NCI-H2029 (cell line): ENCODE results near the gene PSTK.
A peak's percentile ranks its signal among the peaks of the same experiment; 100 is the strongest.

ENCODE experiments used
- DNase-seq: peaks from one replicate; lab custom pipeline; 2025; lab: John Stamatoyannopoulos, UW

Gene PSTK

GRCh38 chr10:122980209-122981065 lies at the start of gene PSTK:
TSS of gene PSTK (plus strand) at chr10:122980401. CDS start at chr10:122980480, 79 bp downstream.
- peak; percentile 75 for DNase-seq

- DNase-seq: no peak
Observed at GRCh38 chr10:122931088-122931906, 48.9 kb upstream of the PSTK start.

- no peak for DNase-seq
Observed at GRCh38 chr10:122939133-122939855, 40.9 kb upstream of the PSTK start.

GRCh38 chr10:122939856-122940543 lies 40.2 kb upstream of the PSTK start:
- DNase-seq: no peak

GRCh38 chr10:122949296-122949695 lies 30.9 kb upstream of the PSTK start:
- no peak for DNase-seq

- peak; percentile 87 for DNase-seq
Observed at GRCh38 chr10:122953902-122954730, 26.1 kb upstream of the PSTK start, which contains the start of gene C10orf88. TSS of gene C10orf88 (minus strand) at chr10:122954227. CDS start at chr10:122954178, 49 bp downstream.

- no peak for DNase-seq
Observed at GRCh38 chr10:122954731-122955050, 25.5 kb upstream of the PSTK start.

- DNase-seq: no peak
Observed at GRCh38 chr10:122955892-122956291, 24.3 kb upstream of the PSTK start.

- no peak for DNase-seq
Observed at GRCh38 chr10:122957474-122957873, 22.7 kb upstream of the PSTK start.

GRCh38 chr10:122962405-122962804 lies 17.8 kb upstream of the PSTK start:
- DNase-seq: no peak

- DNase-seq: no peak
Observed at GRCh38 chr10:122966879-122967278, 13.3 kb upstream of the PSTK start.

GRCh38 chr10:122968698-122969097 lies 11.5 kb upstream of the PSTK start:
- DNase-seq: no peak

GRCh38 chr10:122974023-122974422 lies 6.2 kb upstream of the PSTK start:
- DNase-seq: no peak

GRCh38 chr10:122974543-122975064 lies 5.6 kb upstream of the PSTK start:
- no peak for DNase-seq

GRCh38 chr10:122981066-122981464 lies 864 bp downstream of the PSTK start:
- DNase-seq: no peak

GRCh38 chr10:122983898-122984297 lies 3.7 kb downstream of the PSTK start:
- no peak for DNase-seq

- no peak for DNase-seq
Observed at GRCh38 chr10:122984708-122985107, 4.5 kb downstream of the PSTK start.

- no peak for DNase-seq
Observed at GRCh38 chr10:122986335-122986734, 6.1 kb downstream of the PSTK start.

- DNase-seq: no peak
Observed at GRCh38 chr10:122988501-122988900, 8.3 kb downstream of the PSTK start.

GRCh38 chr10:122990278-122990677 lies 10.1 kb downstream of the PSTK start:
- DNase-seq: no peak
